NCI-H82 treated with DMSO at 0.1 percent for 48 hours (cell line): ENCODE results near the gene DUSP9.
"Not testable (repeated sequence)": the region's sequence is repeated elsewhere in the genome, so short reads cannot be mapped to it uniquely, and the experiment has no call there.

ENCODE experiments used
- DNase-seq: peaks from one replicate; lab custom pipeline; 2025; ENCODE audit not compliant: unreplicated experiment; lab: John Stamatoyannopoulos, UW

DUSP9 gene

DNA sequence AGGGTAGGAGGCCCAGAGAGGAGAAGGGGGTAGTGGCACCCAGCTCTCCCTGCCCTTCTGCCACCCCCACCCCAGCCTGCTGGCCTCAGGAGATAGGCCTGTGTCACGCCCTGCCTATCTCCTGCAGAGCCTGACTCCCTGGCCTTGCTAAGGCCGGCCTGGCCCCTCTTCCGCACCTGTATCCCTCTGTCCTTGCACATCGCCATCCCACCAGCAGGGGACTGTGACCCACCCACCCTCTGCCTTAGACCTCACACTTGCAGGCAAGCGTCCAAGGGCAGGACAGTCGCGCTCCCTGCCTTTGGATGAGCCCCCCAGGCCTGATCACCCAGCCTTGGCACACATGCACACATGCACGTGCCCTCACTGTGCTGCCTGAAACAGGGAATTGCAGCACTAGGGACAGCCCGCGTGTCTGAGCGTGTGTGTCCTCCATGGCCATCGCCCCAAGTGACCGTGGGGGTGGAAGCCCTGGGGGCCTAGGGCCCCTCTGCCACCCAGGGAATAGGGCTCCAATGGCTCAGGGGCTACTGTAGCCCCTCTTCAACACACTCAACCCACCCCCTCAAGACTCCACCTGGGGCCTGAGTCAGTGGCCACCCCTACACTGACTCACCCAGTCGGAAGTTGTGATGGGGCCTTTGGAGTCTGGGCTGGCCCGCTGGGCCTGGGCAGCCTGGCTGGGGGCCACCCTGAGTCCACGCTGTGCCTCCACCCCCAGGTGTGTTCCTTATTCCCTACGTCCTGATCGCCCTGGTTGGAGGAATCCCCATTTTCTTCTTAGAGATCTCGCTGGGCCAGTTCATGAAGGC lies 42.9 kb downstream of the DUSP9 start:
- DNase-seq: no peak

DNA sequence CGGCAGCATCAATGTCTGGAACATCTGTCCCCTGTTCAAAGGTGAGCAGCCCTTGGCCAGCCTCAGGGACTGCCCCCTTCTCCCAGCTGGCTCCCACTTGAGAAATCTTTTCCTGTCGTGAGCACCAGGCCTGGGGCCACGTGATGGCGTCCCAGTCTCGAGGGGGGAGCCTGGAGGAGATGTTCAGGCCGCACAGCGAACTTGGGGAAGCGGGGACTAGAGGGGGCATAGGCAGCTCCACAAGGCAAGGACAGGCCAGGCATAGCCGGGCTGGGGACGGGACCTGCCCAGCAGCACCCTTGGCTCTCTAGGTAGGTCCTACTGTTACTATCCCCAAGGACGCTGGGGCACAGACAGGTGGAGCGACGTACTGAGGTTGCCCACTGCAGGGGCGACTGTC lies 43.5 kb downstream of the DUSP9 start:
- DNase-seq: no peak

DNA sequence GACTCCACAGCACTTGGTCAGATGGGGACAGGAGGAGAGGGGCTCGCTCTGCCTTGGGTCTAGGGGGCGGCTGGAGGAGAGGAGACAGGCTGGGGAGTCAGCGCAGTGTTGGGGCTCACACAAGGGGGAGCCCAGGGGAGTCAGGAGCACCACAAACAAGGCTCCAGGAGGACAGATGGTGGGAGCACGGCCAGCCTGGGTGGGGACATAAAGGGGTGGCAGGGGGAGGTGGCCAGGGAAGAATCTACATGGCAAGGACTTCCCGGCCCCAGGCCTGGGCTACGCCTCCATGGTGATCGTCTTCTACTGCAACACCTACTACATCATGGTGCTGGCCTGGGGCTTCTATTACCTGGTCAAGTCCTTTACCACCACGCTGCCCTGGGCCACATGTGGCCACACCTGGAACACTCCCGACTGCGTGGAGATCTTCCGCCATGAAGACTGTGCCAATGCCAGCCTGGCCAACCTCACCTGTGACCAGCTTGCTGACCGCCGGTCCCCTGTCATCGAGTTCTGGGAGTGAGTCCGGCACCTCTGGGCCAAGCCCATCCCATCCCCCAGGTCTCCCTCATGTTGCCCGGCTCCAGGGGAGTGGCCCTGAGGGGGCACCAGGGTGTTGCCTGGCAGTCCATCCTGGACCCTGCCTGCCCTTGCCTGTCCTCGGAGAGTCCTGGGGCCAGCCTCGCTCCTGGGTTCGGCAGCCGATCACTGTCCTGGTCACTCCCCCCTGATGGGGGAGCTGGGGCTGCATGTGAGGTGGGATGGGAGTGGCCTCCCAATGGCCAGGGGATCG lies 44.2 kb downstream of the DUSP9 start:
- DNase-seq: not testable (repeated sequence)

DNA sequence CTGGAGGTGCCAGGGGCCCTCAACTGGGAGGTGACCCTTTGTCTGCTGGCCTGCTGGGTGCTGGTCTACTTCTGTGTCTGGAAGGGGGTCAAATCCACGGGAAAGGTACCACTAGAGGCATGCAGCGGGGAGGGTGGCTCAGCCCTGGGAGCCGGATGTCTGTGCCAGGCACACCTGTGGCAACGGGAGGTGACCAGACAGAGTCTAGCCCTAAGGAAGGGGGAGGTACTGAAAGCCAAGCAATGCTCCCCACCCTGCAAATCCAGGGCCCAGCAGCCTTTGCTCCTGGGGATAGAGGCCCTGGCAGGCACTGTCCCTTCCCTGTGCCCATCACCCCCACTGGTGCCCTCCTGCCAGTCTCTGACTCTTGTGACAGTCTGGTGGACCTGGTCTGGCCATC lies 45.0 kb downstream of the DUSP9 start:
- DNase-seq: no peak

DNA sequence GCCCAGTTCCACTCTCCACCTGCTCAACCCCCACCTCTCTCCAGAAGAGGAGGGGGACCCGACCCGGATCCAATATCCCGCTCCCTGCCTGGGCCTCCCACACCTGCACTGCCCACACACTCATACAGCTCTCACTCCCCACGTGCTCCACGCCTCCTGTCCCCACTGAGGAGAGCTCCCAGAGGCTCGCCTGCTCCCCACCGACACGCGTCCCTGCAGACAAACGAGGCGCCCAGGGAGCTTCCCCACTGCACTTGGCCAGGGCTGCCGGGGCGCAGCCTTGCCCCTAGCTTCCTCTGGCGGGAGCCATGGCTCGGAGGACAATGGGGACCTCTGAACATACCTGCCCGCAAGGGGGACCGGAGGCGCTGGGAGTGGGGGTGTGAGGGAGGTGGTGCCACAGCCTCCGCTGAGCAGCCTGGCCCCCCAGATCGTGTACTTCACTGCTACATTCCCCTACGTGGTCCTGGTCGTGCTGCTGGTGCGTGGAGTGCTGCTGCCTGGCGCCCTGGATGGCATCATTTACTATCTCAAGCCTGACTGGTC lies 45.7 kb downstream of the DUSP9 start:
- DNase-seq: no peak

DNA sequence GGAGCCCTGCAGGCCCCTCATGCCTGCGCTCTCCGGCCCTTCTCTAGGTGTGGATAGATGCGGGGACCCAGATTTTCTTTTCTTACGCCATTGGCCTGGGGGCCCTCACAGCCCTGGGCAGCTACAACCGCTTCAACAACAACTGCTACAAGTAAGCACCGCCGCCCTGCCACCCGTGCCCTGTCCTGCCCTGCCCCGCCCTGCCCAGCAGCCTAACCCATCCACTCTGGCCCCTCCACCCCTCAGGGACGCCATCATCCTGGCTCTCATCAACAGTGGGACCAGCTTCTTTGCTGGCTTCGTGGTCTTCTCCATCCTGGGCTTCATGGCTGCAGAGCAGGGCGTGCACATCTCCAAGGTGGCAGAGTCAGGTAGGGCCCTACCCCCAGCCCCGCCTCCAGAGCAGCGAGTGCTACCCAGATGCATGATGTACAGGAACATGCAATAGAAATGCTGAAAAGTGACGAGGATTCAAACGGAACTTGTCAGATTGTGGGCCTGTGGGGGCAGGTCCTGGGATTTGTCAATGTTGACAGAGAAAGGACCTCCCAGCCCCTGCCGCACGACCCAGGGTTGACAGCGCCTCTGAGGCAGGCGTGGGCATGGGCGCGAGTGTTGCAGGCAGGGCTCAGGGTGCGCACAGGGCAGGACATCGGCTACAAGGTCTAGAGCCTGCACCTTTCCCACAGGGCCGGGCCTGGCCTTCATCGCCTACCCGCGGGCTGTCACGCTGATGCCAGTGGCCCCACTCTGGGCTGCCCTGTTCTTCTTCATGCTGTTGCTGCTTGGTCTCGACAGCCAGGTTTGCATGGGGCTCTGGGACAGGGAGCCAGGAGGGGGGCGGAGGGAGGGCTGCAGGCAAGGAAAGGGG lies 46.4 kb downstream of the DUSP9 start:
- DNase-seq: no peak

DNA sequence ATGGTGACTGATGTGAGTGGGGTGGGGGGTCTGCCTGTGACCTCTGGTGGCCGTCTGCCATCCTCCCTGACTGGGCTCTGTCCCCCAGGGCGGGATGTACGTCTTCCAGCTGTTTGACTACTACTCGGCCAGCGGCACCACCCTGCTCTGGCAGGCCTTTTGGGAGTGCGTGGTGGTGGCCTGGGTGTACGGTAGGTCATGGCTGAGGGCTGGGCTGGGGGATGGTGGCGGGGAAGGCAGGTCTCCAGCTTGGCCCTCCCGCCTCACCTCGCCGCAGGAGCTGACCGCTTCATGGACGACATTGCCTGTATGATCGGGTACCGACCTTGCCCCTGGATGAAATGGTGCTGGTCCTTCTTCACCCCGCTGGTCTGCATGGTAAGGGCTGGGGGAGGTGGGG lies 47.3 kb downstream of the DUSP9 start:
- not testable (repeated sequence) for DNase-seq

DNA sequence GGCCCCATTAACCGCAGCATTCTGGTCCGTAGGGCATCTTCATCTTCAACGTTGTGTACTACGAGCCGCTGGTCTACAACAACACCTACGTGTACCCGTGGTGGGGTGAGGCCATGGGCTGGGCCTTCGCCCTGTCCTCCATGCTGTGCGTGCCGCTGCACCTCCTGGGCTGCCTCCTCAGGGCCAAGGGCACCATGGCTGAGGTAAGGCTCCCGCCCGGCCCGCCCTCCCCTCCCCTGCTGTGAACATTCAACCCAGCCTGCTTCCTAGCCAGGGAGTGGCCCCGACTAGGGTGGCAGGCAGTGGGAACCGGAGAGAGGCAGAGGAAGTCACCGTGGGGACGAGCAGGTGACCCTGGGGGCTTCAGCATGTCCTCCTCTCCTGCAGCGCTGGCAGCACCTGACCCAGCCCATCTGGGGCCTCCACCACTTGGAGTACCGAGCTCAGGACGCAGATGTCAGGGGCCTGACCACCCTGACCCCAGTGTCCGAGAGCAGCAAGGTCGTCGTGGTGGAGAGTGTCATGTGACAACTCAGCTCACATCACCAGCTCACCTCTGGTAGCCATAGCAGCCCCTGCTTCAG lies 47.8 kb downstream of the DUSP9 start:
- no peak for DNase-seq

DNA sequence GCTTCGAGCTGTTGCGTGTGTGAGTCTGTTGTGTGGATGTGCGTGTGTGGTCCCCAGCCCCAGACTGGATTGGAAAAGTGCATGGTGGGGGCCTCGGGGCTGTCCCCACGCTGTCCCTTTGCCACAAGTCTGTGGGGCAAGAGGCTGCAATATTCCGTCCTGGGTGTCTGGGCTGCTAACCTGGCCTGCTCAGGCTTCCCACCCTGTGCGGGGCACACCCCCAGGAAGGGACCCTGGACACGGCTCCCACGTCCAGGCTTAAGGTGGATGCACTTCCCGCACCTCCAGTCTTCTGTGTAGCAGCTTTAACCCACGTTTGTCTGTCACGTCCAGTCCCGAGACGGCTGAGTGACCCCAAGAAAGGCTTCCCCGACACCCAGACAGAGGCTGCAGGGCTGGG lies 49.1 kb downstream of the DUSP9 start:
- no peak for DNase-seq

DNA sequence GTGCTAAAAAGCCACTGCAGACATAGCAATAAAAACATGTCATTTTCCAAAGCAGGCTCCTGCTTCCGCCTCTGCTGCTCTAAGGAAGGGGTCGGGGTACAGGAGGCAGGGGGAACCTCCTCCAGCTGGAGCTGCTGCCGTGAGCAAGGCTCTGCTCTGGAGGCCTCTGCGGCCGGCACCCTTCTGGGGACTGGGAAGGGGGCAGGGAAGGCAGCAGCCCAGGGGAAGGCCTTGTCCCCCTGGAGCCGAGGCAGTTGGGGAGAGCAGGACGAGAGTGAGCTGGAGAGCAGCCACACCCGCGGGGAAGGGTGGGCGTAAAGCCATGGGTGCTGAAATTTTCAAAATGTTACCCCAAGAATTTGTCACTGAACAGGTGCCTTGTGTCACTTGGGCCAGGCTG lies 49.5 kb downstream of the DUSP9 start:
- DNase-seq: not testable (repeated sequence)

DNA sequence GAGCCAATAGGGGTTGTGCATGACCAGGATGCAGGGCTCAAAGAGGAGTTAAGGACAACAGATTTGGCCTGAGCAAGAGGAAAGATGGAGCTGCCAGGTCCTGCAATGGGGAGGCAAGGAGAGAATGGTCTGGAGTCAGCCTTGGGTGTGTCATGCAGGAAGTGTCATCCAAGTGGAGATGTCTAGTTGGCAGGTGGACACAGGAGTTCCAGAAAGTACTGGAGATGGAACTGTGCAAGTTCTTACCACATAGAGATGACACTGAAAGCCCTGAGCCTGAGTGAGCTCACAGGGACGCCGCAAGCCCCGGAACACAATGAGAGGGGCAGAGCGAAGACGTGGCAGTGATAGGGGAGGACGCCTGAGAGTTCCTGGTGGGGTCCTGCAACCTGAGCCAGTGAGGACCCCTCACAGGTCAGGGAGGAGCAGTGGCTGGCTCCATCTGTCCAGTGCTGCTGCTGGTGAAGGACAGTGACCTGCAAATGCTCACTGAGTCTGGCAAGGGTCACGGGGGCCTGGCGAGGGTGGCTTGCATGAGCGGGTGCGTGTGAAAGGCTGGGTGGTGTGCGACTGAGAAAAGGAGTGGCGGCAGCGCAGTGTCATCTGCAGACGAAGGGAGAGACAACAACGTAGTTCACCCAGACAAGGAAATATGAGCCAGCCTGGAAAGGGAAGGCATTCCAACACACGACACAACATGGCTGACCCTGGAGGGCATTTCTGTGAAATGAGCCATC lies 50.2 kb downstream of the DUSP9 start:
- not testable (repeated sequence) for DNase-seq

DNA sequence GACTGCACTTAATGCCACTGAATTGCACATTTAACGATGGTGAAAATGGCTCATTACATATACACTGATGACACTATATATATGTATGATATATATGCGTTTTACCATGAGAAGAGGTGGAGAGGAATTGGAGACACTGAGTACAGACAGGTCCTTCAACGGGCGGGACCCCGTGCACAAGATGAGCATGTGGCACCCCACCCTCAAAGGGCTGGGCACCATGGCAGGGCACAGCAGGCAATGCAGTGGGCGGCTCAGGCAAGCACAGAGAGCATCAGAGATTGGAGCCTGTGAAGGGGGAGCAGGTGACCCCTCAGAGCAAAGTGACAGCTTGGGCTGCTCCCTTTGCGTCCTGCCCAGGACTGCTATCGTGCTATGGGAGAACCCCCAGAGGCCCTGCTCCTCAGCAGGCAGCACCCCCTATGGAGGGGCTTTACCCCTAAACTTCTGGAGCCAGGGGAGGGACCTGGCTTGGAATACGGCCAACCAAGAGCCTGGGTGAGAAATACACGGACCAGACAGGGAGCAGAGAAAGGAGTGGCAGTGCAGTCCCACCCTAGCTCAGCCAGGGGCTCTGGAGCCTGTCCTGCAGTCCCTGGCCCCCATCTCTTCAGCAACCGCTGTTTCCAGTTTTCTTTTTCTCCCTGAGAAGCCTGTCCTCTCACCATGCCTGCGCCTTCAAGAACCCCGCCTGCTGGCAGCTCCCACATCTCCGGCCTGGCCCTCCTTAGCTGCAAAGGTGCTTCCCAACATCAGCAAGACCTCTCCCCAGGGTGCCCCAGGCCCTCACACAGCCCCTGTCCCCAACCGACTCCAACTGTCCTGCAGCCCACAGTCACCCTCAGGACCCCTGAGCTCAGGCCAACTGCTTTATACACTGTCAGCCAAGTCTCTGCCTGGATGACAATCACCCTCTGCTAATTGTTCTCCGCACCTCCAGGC lies 51.2 kb downstream of the DUSP9 start:
- DNase-seq: no peak

DNA sequence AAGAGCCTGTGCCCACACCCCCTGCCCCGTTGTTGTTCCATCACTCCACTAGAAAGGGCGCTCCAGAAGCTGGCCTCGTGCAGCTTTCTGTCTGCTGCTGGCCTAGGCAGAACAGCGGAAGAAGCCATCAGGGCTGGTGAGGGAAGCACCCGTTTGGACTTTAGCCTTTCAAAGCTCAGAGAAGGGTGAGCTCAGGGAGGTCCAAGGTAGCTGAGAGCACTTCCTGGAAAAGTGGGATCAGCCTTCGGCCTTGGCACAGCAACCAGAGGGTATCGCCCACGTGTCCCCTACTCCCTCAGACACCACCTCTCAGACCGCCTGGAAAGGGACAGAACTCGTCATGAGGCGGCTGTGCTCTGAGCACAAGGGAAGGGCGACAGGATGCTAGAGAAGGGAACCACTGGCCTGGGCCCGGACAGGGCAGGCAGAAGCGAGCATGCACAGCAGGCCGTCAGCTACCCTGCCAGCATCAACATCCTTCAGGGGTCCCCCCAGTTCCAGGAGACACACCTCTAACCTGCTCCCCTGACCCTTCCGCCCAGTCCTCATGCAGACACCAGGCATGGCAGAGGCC lies 52.3 kb downstream of the DUSP9 start:
- not testable (repeated sequence) for DNase-seq

DNA sequence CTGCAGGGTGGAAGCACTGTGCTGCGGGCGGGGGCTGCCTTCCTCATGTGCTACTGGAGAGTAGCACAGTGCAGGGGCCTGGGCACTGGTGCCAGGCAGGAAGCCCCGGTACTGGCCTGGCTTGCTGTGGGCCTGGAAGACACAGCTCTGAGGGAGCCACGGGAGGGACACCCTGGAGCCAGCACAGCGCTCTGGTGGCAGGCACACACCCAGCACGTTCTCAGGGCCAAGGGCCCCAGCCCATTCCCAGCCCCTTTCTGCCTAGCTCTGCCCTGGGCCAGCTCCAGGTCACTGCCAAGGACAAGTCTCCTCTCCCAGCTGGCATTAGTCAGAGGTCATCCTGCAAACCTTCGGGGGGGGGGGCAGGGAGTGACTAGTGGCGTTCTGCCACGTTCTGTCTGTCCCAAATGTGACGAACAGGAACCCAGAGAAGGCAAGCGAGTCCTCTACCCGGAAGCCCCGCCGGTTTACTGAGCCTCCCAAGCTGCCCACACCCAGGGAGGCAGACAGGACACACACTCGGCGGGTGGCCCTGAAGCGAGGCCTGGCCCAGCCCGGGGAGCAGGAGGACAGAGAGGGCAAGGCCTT lies 52.9 kb downstream of the DUSP9 start:
- not testable (repeated sequence) for DNase-seq

DNA sequence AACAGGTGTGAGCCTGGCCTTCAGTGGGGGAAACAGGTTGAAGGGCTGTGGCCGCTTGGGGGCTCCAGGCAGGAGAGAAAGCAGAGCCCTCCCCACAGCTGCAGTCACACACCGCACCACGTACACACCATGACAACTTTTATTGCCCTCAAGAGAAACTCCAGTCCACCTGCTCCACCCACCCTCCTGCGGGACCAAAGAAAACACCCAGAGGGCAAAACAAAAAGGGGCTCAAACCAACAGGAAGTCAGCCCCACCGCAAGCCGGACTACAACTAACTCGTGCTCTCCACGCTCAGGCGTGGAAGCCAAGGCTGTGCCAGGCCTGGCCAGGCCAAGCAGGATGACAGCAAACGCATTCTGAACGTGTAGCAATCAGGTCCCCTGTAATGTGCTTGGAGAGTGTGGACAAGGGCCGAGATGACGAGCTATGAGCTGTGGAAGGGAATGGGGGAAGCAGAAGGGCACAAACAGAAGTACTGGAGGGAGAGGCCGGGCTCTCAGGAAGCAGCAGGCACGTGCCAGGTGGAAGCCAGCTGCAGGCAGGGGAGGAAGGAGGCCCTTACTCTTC lies 53.5 kb downstream of the DUSP9 start:
- no peak for DNase-seq
